ENCODE measurements around the gene TOR2A.
A peak's percentile ranks its signal among the peaks of the same experiment; 100 is the strongest.
"Not testable (repeated sequence)": the region's sequence is repeated elsewhere in the genome, so short reads cannot be mapped to it uniquely, and the experiment has no call there.

The TOR2A gene

GRCh38 chr9:127734747-127735529, at the start of gene TOR2A:
Gene TOR2A, minus strand, starts transcription at chr9:127735294. Its CDS starts 24 bp downstream, at chr9:127735270.
- H3K4me3 ChIP-seq (ENCODE audit: low read depth, low read length) = peak within 1 kb of the TSS; percentile 69

GRCh38 chr9:127783111-127784008, 48.3 kb upstream of the TOR2A start:
- no peak overlapping the region for H3K4me3 ChIP-seq (ENCODE audit: low read depth, low read length)

GRCh38 chr9:127781806-127782205, 46.7 kb upstream of the TOR2A start:
- H3K4me3 ChIP-seq (ENCODE audit: low read depth, low read length) = no peak overlapping the region

GRCh38 chr9:127780909-127781308, 45.8 kb upstream of the TOR2A start:
- H3K4me3 ChIP-seq (ENCODE audit: low read depth, low read length) = not testable (repeated sequence)

GRCh38 chr9:127780126-127780885, 45.2 kb upstream of the TOR2A start:
- no peak overlapping the region for H3K4me3 ChIP-seq (ENCODE audit: low read depth, low read length)

- no peak overlapping the region for H3K4me3 ChIP-seq (ENCODE audit: low read depth, low read length)
Observed at GRCh38 chr9:127779136-127779981, 44.3 kb upstream of the TOR2A start.

GRCh38 chr9:127778280-127779135, 43.4 kb upstream of the TOR2A start, which contains the start of gene SH2D3C:
Gene SH2D3C, minus strand, starts transcription at chr9:127778666. Its CDS starts 39 bp downstream, at chr9:127778627.
- H3K4me3 ChIP-seq (ENCODE audit: low read depth, low read length) = no peak within 1 kb of the TSS

GRCh38 chr9:127777368-127777980, 42.4 kb upstream of the TOR2A start:
- H3K4me3 ChIP-seq (ENCODE audit: low read depth, low read length) = no peak overlapping the region

- no peak overlapping the region for H3K4me3 ChIP-seq (ENCODE audit: low read depth, low read length)
Observed at GRCh38 chr9:127776924-127777289, 41.8 kb upstream of the TOR2A start.

GRCh38 chr9:127776195-127776923, 41.3 kb upstream of the TOR2A start:
- H3K4me3 ChIP-seq (ENCODE audit: low read depth, low read length) = no peak overlapping the region

- no peak overlapping the region for H3K4me3 ChIP-seq (ENCODE audit: low read depth, low read length)
Observed at GRCh38 chr9:127773981-127774380, 38.9 kb upstream of the TOR2A start.

GRCh38 chr9:127773272-127773671, 38.2 kb upstream of the TOR2A start:
- no peak overlapping the region for H3K4me3 ChIP-seq (ENCODE audit: low read depth, low read length)

- no peak overlapping the region for H3K4me3 ChIP-seq (ENCODE audit: low read depth, low read length)
Observed at GRCh38 chr9:127772603-127773002, 37.5 kb upstream of the TOR2A start.

GRCh38 chr9:127771570-127772189, 36.6 kb upstream of the TOR2A start:
- H3K4me3 ChIP-seq (ENCODE audit: low read depth, low read length) = no peak overlapping the region

- H3K4me3 ChIP-seq (ENCODE audit: low read depth, low read length) = peak overlapping the region; percentile 55
Observed at GRCh38 chr9:127770905-127771569, 35.9 kb upstream of the TOR2A start.

- H3K4me3 ChIP-seq (ENCODE audit: low read depth, low read length) = no peak overlapping the region
Observed at GRCh38 chr9:127770583-127770904, 35.5 kb upstream of the TOR2A start.

- no peak overlapping the region for H3K4me3 ChIP-seq (ENCODE audit: low read depth, low read length)
Observed at GRCh38 chr9:127769929-127770582, 35.0 kb upstream of the TOR2A start.

All from iPS-11a (cell line).